GM23338 (cell line): ENCODE measurements around the gene DRC7. TPM values are rescaled to one million over a fixed set of nuclear protein-coding genes. Genes with fewer than 3 reads are reported as not detected.

ENCODE experiments used
- CTCF ChIP-seq, 2 experiments: fragments of 200-600 bp in 1 of 2; sonication (generic) in 1 of 2; conservative IDR thresholded peaks; 2 replicates each; pipeline versions ENCODE4 v1.5.1 to v1.6.1; 2016 to 2017; ENCODE audit warnings: antibody characterized with exemption in 2 of 2, low read depth in 2 of 2, mild to moderate bottlenecking in 2 of 2, moderate library complexity in 1 of 2
- ETS1 ChIP-seq: IDR thresholded peaks from 2 replicates; pipeline ENCODE4 v1.6.1; 2016; ENCODE audit warnings: antibody characterized with exemption
- EZH2 ChIP-seq: fragments of 200-600 bp; sonication (generic); IDR thresholded peaks from one replicate; pipeline ENCODE4 v1.8.0; 2017; ENCODE audit warnings: antibody characterized with exemption, mild to moderate bottlenecking, low read depth; ENCODE audit not compliant: unreplicated experiment
- EZH2phosphoT487 ChIP-seq: fragments of 200-600 bp; sonication (generic); IDR thresholded peaks from one replicate; pipeline ENCODE4 v1.8.1; 2018; ENCODE audit warnings: antibody characterized with exemption; ENCODE audit not compliant: unreplicated experiment
- JUNB ChIP-seq: IDR thresholded peaks from one replicate; pipeline ENCODE4 v1.6.1; 2016; ENCODE audit warnings: antibody characterized with exemption; ENCODE audit not compliant: unreplicated experiment
- POLR2AphosphoS5 ChIP-seq: IDR thresholded peaks from 2 replicates; pipeline ENCODE4 v1.6.1; 2016; ENCODE audit warnings: antibody characterized with exemption, low read depth
- STAT1 ChIP-seq: IDR thresholded peaks from one replicate; pipeline ENCODE4 v1.6.1; 2016; ENCODE audit warnings: antibody characterized with exemption; ENCODE audit not compliant: unreplicated experiment
- ZNF331 ChIP-seq: fragments of 250-450 bp; sonication (Bioruptor Pico); IDR thresholded peaks from 2 replicates; pipeline ENCODE4 v1.5.0; 2020; ENCODE audit warnings: low read depth, mild to moderate bottlenecking, moderate library complexity
- ZNF462 ChIP-seq: fragments of 250-450 bp; sonication (Bioruptor Pico); IDR thresholded peaks from 2 replicates; pipeline ENCODE4 v1.5.0; 2020; ENCODE audit warnings: mild to moderate bottlenecking, moderate library complexity
- polyA plus RNA-seq: library from polyadenylated mRNA; unstranded; fragments of >200 nt; fragmentation: Nextera tagmentation; extraction: Ambion mirVana; gene quantifications from 2 replicates; pipeline ENCODE4 v1.2.1, GENCODE V29; 2016
- total RNA-seq: library from RNA; depleted of rRNA; stranded (reverse); fragments of >200 nt; shearing (Covaris generic); gene quantifications from 2 replicates; pipeline ENCODE4 v1.2.3, GENCODE V29; 2014

DRC7 gene
- total and polyA plus RNA-seq, 2 experiments from 2014 or later = not detected

- TF ChIP-seq ZNF462 (no peak), JUNB (no peak), STAT1 (no peak), EZH2phosphoT487 (no peak), CTCF (conservative IDR thresholded peaks at IDR 0.05; ENCODE audit: low read depth in 2 of 2) (no peak), EZH2 (no peak), ZNF331 (no peak), POLR2AphosphoS5 (no peak), ETS1 (no peak)
These were observed 18.0 kb upstream of the DRC7 start (continued) for GRCh38 chr16:57676553-57677085.
